HG03378 (cell line): Measurements from ENCODE around the gene RPL38.

Source experiments
- ATAC-seq: cut with Tn5 transposase; IDR thresholded peaks from one replicate; pipeline ENCODE4 v1.9.1; 2021; ENCODE audit warnings: mild to moderate bottlenecking, moderate library complexity; ENCODE audit not compliant: unreplicated experiment

RPL38 gene

DNA sequence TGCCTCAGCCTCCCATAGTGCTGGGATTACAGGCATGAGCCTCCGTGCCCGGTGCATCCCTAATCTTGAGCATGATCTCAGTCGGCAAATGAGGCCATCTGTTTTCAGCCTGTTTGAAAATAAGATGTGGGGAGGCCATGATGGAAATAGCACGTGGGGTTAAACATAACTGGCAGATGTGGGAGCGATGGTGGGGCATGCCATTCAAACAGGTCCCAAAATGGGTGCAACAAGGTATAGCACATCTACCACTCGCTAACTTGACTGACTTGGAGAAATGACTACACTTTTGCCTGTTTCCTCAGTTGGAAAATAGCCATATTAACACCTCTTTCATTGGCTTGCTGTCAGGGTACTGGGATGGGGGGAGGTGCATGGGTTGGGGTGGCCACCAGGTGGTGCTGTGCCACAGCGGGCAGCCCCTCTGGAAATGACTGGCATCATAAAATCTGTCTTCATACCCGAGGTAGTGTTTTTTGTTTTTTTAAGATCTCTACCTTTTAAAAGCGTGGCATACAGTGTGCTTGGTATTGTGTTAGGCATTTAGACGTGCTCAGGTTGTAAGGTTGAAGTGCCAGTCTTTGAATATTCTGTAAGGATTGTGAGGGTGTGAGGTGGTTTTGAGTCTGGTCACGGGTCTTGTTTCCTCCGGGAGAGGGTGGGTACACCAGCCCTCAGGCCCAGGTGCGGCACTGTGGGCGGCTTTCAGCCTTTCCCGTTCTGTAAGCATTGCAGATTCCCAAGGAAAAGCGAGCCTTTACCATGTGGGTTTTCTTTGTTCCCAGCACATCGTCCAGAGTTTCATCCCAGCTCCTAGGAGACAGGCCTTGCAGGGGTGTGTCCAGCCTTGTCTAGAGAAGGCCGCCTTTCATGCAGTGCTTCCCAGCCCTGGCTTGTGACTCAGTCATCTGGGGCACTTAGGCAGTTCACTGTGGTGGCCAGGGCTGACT lies 7.0 kb downstream of the RPL38 start:
- no peak for ATAC-seq

DNA sequence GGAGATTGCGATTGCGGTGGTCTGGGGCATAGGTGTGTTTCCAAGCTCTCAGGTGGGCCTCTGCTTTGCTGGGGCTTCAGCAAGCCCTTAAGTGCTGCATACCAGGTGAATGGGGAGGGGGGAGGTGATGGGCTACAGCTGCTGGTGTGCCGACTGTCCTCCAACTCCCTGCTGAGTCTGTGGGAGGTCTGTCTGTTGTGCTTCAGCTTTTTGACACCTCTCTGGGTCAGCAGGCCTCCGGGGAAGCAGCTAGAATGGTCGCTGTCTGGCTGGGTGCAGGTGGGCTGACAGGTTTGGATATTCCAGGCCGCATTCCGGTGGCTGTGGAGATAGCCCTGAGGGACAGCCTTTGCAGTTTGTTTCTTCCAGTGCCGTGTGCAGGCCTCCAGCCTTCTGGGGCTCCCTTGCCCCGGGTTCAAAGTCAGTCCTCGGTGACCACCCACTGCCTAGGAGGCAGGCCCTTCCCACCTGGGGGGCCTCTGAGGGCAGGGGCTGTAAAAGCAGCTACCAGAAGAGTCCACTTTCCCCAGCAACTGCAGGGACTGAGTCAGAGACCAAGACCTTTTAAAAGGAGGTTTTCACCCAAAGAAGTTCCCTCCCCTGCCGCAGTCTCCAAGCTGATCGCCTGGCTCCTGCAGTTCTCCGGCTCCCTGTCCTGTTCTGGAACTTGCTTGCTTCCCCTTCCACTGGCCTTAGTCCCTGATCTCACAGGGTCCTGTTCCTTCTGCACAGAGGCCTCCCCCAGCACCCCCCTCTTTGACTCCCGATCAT lies 7.8 kb downstream of the RPL38 start:
- no peak for ATAC-seq

DNA sequence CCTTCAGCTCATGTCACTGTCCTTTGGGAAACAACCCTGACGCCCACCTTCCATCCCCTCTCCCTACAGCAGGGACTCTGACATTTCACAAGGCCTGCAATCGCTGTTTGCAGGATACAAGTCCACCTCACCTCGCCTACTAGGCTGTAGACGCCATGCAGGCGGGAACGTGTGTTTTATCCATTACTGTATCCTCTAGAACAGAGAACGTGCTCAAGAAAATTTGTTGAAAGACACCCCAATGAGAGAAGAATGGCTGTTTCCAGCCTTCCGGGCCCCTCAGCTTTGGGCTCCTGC lies 8.4 kb downstream of the RPL38 start:
- no peak for ATAC-seq

DNA sequence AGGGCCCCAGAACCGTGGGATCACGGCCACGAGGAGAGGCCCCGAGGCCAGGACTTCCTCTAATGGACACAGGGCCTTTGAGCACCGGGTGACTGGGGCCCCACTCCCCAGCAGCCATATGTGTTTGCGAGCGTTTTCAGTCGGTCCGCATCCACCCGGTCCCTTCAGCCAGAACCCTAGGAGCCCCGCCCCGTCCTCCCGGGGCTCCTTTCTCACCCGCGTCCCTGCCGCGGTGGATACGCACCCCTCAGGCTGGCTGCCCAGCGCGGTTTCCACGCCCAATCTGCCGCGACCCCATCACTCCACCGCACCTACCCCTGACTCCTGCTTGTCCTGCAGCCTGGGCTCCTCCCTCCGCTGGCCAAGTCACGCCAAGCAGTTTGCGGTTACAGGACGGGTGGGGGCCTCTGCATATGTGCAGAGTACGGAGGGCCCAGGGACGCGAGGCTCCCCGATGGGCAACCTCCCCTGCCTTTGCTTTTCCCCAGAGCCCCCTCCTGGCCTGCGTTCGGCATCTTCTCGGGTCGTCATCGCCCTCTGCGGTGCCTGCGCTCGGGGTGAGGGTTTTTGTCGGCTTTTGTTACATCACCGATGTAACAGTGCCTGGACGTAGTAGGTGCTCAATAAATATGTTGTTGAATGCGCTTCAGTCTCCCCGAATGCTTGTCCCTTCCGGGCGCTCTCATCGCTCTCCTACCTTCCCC lies 8.9 kb downstream of the RPL38 start:
- ATAC-seq: peak; percentile 5

DNA sequence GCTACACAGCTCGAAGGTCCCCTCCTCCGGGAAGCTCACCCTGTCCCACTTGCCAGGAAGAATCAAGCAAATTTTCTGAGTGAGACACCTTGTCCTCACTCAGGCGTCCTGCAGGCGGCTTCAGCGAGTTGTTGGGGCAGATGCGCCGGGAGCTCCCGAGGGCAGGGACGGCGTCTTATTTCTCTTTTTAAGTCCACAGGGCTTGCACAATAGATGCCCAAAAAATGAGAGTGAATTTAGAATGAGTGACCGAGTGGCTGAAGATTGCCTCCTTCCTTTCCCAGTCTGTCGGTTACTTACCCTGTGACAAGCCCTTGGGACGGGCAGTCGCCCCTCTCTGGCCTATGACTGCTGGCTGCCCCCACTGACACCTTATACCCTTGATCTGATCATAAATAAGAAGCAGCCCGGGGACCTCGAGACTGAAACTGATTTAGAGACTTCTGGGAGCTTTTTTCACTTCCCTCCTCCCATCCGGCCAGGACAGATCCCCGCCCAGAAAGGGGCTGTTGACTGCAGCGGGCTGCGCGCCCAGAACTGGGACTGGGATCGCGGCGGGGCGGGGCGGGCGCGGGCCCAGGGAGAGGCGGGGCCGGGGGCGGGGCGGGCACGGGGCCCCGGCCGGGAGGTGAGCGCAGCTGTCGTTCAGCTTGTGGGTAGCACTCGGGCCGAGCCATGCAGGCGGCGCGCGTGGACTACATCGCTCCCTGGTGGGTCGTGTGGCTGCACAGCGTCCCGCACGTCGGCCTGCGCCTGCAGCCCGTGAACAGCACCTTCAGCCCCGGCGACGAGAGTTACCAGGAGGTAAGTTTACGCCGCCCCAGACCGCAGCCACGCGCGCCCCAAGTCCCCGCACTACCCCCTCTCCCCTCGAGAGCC lies 9.7 kb downstream of the RPL38 start, which contains the start of gene TTYH2:
Gene TTYH2 (plus strand): TSS at position 659 of the 879 bp plus-strand sequence. CDS start 17 bp downstream, at position 676.
- ATAC-seq: peak; percentile 43

DNA sequence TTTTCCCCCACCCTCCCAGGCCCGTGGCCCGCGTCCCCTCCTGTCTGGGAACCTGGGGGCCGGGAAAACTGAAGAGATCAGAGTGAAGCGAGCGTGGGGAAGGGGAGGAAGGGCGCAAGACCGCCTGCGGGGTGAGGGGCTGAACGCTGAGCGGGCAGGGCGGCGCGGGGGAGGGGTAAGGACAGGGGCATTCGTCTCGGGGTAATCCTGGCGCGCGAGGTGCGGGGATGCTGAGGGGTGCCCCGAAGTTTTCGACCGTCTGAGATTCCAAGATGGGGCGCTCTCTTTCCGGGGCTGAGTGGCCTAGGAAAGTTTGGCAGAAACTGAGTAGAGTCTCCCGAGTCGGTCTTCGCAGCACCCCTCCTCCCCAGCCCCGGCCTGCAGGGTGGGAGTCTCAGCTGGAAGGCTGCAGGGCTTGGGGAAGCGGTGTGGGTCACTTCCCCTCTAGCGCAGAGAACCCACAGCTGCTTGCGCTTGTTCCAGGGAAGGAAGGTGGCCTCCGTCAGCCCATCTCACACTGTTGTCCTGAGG lies 10.4 kb downstream of the RPL38 start:
- no peak for ATAC-seq

DNA sequence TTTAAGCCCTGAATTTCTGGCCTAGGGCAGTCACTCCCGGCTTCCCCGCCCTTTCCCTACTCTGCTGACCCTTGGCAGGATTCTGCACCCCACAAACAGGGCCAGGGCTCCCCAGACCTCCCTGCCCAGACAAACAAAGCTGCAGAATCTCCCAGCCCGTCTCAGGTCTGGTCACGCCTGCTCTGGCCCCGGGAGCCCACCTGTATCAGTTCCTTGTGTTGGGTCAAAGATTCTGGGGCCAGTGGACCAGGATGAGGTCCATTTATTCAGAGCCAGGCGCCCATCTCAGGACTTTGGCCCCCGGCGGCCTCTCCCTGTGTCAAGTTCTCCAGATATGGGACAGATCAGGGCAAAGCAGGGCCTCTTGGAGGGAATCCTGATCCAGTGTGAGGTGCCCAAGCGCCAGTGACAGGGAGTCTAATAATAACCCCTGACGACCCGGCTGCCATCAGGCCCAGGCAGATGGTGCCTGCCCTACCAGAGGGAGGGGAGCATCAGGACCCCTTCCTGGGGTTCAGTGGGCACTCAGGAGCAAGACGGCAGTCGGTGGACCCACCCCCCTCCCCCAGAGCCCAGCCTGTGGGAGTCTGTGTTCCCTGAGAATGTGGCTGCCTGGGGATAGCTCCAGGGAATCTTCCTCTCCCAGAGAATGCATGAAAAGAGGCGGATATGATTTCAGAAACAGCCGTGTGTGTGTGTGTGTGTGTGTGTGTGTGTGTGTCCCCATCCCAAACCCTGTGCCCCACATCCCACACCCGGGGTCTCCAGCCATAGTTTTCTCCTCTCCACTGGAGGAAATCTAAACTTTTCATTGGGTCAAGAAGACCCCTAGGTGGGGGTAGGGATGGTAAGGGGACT lies 11.2 kb downstream of the RPL38 start:
- ATAC-seq: no peak

DNA sequence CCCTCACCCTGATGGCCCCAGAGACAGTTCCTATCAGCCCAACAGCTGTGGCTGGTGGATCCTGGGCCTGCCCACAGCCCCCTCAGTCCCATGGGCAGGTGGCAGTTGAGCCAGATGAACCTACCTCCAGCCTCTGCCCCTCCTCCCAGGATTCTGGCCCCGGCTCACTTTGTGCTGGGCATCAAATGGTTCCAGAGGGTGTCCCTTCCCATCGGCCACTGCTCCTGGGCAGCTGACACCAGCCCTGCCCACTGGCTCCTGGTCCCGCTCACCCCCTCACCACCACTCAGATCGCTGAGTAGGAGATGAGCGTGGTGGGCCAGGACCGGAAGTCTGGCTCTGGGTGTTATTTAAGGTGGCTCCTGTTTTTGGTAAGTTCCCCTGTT lies 11.9 kb downstream of the RPL38 start:
- ATAC-seq: no peak

DNA sequence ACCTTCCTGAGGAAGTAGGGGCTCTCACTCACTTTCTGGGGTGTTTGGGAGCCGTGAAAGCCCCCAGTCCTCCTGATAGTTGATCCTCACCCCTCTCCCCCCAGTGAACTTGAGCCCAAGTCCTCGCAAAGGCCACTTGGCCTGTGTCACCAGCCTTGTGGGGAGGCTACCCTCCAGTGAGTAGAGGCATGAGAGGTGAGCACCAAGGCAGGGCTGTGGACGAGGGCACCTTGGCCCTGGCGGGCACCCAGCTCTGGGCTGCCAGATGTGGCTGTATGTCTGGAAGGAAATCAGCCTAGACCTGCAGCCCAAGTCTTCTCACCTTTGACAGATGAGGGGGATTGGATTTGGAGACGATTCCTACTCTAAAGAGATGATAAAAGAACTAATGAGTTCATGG lies 13.0 kb downstream of the RPL38 start:
- no peak for ATAC-seq

DNA sequence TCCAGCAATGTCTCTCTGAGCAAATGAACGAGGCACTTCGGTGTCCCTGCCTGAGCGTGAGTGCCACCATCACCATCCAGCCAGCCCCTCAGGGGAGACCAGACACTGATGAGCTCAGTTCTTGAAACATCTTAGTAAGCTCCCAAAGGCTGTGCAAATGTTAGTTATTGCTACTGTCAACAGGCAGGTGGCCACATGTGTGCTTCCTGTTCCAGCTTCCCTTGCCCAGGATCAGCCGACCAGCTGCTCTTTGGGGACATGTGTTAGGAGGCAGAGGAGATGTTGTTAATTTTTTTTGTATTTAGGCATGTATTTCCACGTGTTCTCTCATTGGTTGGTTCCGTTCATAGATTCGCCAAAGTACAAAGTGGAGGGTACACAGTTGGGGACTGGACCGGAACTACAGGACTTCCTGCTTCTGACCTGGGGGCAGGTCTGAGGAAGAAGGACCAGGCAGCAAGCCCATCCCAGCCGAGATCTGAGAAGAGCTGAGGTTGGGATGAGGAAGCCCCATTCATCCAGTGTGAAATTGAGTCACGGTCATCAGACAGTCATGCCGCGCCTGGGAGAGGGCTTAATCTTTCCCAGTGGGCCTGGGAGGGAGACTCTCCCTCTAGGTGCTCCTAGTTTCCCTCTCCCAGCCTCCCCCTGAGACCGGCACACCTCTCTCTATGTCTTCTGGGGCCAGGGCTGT lies 13.7 kb downstream of the RPL38 start:
- ATAC-seq: no peak

DNA sequence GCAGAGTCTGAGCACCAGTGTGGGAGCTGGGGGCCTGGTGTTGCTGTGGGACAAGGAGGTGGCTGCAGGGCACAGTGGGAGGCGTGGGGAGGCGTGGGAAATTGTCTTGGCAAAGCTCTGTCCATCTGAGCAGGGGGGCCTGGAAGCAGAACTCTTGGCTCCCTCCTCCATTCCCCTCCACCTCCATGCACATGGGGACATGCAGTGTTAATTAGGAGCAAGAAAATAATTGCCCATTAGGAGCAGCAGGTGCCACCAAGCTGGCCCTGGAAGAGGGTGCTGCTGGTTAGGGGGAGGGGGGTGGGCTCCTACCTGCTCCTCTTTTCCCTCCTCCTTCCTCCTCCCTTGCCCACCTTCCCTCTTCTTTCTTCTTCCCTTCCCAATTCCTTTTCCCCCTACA lies 14.4 kb downstream of the RPL38 start:
- no peak for ATAC-seq

DNA sequence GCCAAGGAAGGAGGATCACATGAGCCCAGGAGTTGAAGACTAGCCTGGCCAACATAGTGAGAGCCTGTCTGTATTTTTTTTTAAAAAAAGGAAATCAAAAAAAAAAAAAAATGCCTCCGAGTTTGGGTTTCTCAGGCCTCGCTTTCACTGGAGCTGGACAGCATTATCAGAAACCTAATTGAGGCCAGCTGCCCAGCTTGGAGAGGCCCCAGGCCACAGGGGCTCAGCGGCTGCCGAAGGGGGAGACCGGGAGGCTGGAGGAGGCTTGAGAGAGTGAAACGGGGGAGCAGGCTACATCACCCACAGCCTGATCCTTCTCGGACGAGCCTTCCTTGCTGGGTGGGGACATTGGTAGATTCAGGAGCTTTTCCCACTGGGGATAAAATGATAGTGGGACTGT lies 15.0 kb downstream of the RPL38 start:
- no peak for ATAC-seq

DNA sequence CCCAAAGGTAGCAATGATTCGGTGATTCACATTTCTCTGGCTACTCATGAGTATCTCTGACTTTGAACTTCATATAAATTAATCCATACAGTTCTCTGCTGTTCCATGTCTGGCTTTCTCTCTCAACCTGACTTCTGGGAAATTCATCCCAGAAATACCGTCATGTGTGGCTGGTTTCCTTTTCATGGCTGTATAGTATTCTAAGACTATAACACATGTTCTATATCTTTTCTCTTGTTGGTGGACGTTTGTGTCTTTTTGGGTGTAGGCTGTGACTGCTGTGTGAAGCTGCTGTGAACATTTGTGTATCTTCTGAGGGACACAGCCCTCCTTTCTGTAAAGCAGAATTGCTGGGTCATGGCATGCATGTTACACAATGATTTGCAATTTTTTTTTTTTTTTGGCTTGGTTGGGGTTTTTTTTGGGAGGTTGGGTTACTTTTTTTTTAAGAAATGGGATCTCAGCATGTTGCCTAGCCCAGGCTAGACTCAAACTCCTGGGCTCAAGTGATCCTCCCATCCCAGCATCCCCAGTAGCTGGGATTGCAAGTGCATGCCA lies 16.2 kb downstream of the RPL38 start:
- ATAC-seq: no peak

DNA sequence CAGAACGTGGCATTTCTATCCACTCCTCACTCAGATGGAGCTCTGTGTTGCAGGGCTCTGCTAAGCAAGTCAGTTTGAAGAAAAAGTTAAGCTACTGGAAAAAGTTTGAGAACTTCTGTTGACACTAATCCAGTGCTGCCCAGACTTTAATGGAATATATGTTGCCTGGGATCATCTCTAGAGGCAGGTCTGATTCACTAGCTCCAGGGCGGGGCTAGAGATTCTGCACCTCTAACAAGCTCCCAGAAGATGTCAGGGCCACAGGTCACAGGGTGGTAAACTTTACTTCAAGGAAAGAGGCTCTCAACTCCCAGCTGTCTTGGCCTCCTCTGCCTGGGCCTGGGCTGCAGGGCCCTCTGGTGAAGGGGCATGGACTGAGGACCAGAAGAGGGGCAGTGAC lies 16.7 kb downstream of the RPL38 start:
- ATAC-seq: no peak

DNA sequence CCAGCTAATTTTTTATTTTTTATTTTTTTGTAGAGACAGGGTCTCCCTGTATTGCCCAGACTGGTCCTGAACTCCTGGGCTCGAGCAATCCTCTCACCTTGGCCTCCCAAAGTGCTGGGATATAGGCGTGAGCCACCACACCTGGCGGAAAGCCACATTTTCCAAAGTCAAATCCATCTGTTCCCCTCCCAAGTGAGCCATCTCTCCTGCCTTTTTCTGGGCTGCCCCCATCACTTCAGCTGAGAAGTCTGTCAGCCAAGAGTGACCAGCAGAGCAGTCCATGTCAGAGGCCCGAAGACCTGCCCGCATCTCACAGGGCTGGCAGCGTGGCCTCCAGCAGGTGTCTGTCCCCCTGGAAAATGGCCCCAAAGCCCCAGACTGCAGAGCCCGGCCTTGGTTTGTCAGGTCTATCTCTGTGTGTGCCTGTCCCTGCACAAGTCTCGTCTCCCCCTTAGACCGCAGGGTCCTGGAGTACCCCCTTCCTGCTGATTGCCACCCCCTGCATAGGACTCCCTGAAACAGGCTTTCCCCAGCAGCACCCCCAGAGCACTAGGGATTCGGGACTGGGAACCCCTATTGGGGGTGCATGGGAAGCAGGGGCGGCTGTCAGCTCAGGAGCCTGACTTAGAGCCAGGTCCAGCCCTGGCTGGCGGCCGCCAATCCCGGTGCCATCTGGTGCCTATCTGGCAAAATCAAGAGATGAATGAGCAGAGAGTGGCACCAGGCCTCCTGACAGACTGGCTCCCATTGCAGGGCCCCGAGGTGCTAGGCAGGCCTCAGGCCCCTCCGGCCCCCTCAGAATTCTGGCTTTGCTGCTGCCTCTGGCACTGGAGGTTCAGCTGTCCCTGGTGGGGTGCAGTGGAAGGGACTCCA lies 17.7 kb downstream of the RPL38 start:
- ATAC-seq: no peak

DNA sequence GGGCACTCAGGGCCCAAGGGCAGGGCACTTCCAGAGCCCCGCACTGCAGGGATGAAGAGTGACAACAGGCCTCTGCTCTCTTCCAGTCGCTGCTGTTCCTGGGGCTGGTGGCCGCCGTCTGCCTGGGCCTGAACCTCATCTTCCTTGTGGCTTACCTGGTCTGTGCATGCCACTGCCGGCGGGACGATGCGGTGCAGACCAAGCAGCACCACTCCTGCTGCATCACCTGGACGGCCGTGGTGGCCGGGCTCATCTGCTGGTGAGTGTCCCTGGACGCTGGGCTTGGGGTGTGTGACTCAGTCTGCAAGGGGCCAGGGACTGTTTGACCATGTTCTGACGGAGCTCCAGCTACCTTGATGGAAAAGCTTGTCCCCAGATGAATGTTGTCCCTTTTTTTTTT lies 18.9 kb downstream of the RPL38 start:
- no peak for ATAC-seq

DNA sequence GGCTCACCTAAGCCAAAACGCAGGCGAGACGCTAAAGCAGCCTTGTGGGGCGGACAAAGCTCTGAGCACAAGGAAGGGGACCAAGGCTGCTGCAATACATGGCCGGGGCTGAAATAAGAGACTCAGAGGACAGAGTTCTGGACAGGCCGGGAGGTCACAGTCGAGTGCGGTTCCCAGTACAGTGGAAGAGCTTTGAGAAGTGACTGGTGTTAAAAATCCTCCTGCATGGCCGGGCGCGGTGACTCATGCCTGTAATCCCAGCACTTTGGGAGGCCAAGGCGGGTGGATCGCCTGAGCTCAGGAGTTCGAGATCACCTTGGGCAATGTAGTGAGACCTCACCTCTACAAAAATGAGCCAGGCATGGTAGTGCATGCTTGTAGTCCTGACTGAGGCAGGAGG lies 20.4 kb downstream of the RPL38 start:
- ATAC-seq: no peak
